ENCODE data around the gene HYAL3. TPM values are rescaled to one million over a fixed set of nuclear protein-coding genes. Genes with fewer than 3 reads are reported as not detected.

Gene HYAL3
- total and polyA plus RNA-seq, 2 of the 13 experiments (the other 11 are each of a cell fraction or from before 2014, with no cell fraction given) = 5.5 to 10.4 TPM

GRCh38 chr3:50268703-50269451, 30.3 kb downstream of the HYAL3 start, which contains the start of gene SEMA3B (continued):
- TF ChIP-seq, protein P1, sequence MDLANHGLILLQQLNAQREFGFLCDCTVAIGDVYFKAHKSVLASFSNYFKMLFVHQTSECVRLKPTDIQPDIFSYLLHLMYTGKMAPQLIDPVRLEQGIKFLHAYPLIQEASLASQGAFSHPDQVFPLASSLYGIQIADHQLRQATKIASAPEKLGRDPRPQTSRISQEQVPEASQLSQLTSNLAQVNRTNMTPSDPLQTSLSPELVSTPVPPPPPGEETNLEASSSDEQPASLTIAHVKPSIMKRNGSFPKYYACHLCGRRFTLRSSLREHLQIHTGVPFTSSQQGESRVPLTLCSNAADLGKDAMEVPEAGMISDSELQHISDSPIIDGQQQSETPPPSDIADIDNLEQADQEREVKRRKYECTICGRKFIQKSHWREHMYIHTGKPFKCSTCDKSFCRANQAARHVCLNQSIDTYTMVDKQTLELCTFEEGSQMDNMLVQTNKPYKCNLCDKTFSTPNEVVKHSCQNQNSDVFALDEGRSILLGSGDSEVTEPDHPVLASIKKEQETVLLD (CRISPR knock-in tag; IDR thresholded peaks at IDR 0.05; ENCODE audit: low read depth) = no peak
- TF ChIP-seq ZFP90 (CRISPR knock-in tag; IDR thresholded peaks at IDR 0.05; ENCODE audit: borderline replicate concordance) (no peak), JUNB (CRISPR knock-in tag; IDR thresholded peaks at IDR 0.05; ENCODE audit: borderline replicate concordance) (no peak), ZNF670 (CRISPR knock-in tag; IDR thresholded peaks at IDR 0.05; ENCODE audit: borderline replicate concordance) (no peak), ZSCAN30 (CRISPR knock-in tag; IDR thresholded peaks at IDR 0.05) (no peak), ZNF564 (CRISPR knock-in tag; IDR thresholded peaks at IDR 0.05) (peak; percentile 61; the same call in 1 of the 2 replicates), ZBTB3 (CRISPR knock-in tag; IDR thresholded peaks at IDR 0.05; ENCODE audit: borderline replicate concordance, low read depth) (no peak), SP4 (CRISPR knock-in tag; IDR thresholded peaks at IDR 0.05) (no peak; the same call in 1 of the 2 replicates), RBM39 (IDR thresholded peaks at IDR 0.05; ENCODE audit: low read depth, low read length, poor library complexity, severe bottlenecking) (no peak), ZNF354B (CRISPR knock-in tag; IDR thresholded peaks at IDR 0.05) (no peak), FOXM1 (CRISPR knock-in tag; IDR thresholded peaks at IDR 0.05) (no peak), FIP1L1 (IDR thresholded peaks at IDR 0.05; ENCODE audit: borderline replicate concordance, insufficient read depth, low read depth, low read length) (no peak), FOXA1 (IDR thresholded peaks at IDR 0.05) (no peak), FOXA1 (CRISPR knock-in tag; IDR thresholded peaks at IDR 0.05) (peak; percentile 39; the same call in 1 of the 2 replicates), GTF3A (CRISPR knock-in tag; conservative IDR thresholded peaks at IDR 0.05) (no peak), ZNF468 (CRISPR knock-in tag; IDR thresholded peaks at IDR 0.05) (no peak), DBP (CRISPR knock-in tag; IDR thresholded peaks at IDR 0.05; ENCODE audit: not compliant biosample characterization) (no peak), HIC2 (CRISPR knock-in tag; IDR thresholded peaks at IDR 0.05; ENCODE audit: low read depth) (peak; percentile 96)
- TF ChIP-seq, protein P2, sequence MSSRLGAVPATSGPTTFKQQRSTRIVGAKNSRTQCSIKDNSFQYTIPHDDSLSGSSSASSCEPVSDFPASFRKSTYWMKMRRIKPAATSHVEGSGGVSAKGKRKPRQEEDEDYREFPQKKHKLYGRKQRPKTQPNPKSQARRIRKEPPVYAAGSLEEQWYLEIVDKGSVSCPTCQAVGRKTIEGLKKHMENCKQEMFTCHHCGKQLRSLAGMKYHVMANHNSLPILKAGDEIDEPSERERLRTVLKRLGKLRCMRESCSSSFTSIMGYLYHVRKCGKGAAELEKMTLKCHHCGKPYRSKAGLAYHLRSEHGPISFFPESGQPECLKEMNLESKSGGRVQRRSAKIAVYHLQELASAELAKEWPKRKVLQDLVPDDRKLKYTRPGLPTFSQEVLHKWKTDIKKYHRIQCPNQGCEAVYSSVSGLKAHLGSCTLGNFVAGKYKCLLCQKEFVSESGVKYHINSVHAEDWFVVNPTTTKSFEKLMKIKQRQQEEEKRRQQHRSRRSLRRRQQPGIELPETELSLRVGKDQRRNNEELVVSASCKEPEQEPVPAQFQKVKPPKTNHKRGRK (CRISPR knock-in tag; IDR thresholded peaks at IDR 0.05) = no peak
- TF ChIP-seq, protein P3, sequence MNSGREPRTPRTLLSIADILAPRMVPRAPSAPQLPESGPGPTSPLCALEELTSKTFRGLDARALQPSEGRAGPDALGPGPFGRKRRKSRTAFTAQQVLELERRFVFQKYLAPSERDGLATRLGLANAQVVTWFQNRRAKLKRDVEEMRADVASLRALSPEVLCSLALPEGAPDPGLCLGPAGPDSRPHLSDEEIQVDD (CRISPR knock-in tag; IDR thresholded peaks at IDR 0.05; ENCODE audit: borderline replicate concordance) = no peak
- TF ChIP-seq, protein P4, sequence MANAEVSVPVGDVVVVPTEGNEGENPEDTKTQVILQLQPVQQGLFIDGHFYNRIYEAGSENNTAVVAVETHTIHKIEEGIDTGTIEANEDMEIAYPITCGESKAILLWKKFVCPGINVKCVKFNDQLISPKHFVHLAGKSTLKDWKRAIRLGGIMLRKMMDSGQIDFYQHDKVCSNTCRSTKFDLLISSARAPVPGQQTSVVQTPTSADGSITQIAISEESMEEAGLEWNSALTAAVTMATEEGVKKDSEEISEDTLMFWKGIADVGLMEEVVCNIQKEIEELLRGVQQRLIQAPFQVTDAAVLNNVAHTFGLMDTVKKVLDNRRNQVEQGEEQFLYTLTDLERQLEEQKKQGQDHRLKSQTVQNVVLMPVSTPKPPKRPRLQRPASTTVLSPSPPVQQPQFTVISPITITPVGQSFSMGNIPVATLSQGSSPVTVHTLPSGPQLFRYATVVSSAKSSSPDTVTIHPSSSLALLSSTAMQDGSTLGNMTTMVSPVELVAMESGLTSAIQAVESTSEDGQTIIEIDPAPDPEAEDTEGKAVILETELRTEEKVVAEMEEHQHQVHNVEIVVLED (CRISPR knock-in tag; IDR thresholded peaks at IDR 0.05; ENCODE audit: borderline replicate concordance) = no peak
